Parathyroid adenoma (tissue), 2 donors: ENCODE data around the gene COPS8.

Experiments used
- H2AFZ ChIP-seq: fragments of 300-600 bp; sonication (generic); one replicate; pipeline ENCODE4 v1.7.0; 2017; ENCODE audit warnings: antibody characterized with exemption, mild to moderate bottlenecking
- H3K27ac ChIP-seq: fragments of 300-600 bp; sonication (generic); one replicate; pipeline ENCODE4 v1.7.0; 2017
- H3K27me3 ChIP-seq: fragments of 300-600 bp; sonication (generic); one replicate; pipeline ENCODE4 v1.7.0; 2017; ENCODE audit warnings: low read length; ENCODE audit not compliant: control insufficient read depth, insufficient read depth
- H3K36me3 ChIP-seq: fragments of 300-600 bp; sonication (generic); one replicate; pipeline ENCODE4 v1.7.0; 2017; ENCODE audit warnings: low read length; ENCODE audit not compliant: control insufficient read depth, insufficient read depth
- H3K4me1 ChIP-seq: fragments of 300-600 bp; sonication (generic); one replicate; pipeline ENCODE4 v1.7.0; 2017; ENCODE audit warnings: control low read depth
- H3K4me2 ChIP-seq: fragments of 300-600 bp; sonication (generic); one replicate; pipeline ENCODE4 v1.7.0; 2017; ENCODE audit warnings: low read length
- H3K4me3 ChIP-seq: fragments of 300-600 bp; sonication (generic); one replicate; pipeline ENCODE4 v1.7.0; 2017; ENCODE audit warnings: low read depth, low read length
- H3K79me2 ChIP-seq: fragments of 300-600 bp; sonication (generic); one replicate; pipeline ENCODE4 v1.7.0; 2017; ENCODE audit warnings: control low read depth
- H3K9ac ChIP-seq: fragments of 300-600 bp; sonication (generic); one replicate; pipeline ENCODE4 v1.7.0; 2017; ENCODE audit warnings: mild to moderate bottlenecking
- H3K9me3 ChIP-seq: fragments of 300-600 bp; sonication (generic); one replicate; pipeline ENCODE4 v1.7.0; 2017; ENCODE audit warnings: low read length; ENCODE audit not compliant: control insufficient read depth
- TF ChIP-seq, protein P1 (sequence below): fragments of 300-600 bp; sonication (generic); IDR thresholded peaks from one replicate; pipeline ENCODE4 v1.7.0; 2017; ENCODE audit warnings: antibody characterized with exemption, mild to moderate bottlenecking
- donor health status: primary hyperparathyroidism.

Gene COPS8

DNA sequence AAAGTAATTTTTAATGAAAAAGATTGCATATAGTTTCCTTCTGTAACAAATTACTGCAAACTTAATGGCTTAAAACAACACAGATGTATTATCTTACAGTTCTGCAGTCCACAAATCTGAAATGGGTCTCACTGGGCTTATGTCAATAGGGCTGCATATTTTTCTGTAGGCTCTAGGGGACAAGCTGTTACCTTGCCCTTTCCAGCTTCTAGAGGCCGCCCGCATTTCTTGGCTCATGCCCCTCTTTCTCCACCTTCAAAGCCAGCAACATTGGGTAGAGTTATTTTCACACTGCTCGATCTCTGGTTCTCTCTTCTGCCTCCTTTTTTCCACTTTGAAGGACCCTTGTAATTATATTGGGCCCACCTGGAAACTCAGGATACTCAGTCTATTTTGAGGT is 16.7 kb downstream of the COPS8 start:
- Histone ChIP-seq H2AFZ (no peak overlapping the region), H3K4me1 (no peaks in the 10 kb centered on the region), H3K36me3 (no peaks in the 10 kb centered on the region), H3K9ac (no peak overlapping the region), H3K4me3 (no peak overlapping the region), H3K4me2 (no peak overlapping the region), H3K79me2 (no peaks in the 10 kb centered on the region), H3K9me3 (no peaks in the 10 kb centered on the region), H3K27me3 (no peaks in the 10 kb centered on the region), H3K27ac (no peak overlapping the region)
- TF ChIP-seq, protein P1, sequence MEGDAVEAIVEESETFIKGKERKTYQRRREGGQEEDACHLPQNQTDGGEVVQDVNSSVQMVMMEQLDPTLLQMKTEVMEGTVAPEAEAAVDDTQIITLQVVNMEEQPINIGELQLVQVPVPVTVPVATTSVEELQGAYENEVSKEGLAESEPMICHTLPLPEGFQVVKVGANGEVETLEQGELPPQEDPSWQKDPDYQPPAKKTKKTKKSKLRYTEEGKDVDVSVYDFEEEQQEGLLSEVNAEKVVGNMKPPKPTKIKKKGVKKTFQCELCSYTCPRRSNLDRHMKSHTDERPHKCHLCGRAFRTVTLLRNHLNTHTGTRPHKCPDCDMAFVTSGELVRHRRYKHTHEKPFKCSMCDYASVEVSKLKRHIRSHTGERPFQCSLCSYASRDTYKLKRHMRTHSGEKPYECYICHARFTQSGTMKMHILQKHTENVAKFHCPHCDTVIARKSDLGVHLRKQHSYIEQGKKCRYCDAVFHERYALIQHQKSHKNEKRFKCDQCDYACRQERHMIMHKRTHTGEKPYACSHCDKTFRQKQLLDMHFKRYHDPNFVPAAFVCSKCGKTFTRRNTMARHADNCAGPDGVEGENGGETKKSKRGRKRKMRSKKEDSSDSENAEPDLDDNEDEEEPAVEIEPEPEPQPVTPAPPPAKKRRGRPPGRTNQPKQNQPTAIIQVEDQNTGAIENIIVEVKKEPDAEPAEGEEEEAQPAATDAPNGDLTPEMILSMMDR, result no peak

DNA sequence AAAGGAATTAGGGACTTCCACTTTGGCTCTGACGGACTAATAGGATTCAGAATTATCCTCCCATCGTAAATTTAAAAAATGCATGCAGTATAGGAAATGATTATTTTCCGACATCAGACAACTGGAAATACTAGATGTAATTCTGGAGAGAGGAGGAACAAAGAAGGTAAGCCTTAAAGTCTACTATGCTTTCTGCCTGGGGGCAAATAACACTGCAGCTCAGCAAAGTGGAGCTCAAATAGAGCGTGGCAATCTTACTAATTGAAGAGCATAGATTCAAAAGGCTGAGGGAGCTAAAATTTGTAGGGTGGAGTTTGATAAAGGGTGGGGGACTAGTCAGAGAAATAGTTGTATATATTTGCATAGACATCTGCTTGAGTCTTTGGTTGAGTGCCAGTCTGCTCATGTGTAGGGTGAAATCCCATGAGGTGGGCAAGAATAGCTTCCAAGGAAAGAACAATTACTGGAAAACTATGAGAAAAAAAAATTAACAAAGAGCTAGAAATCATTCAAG is 23.8 kb downstream of the COPS8 start:
- no peak overlapping the region for H2AFZ ChIP-seq
- no peaks in the 10 kb centered on the region for H3K36me3 ChIP-seq
- TF ChIP-seq, protein P1, result no peak
- no peak overlapping the region for H3K9ac ChIP-seq
- H3K4me3 ChIP-seq, result no peak overlapping the region
- H3K9me3 ChIP-seq, result peaks cover 2% of the 10 kb centered on the region
- H3K4me1 ChIP-seq, result no peaks in the 10 kb centered on the region
- H3K79me2 ChIP-seq, result no peaks in the 10 kb centered on the region
- no peak overlapping the region for H3K27ac ChIP-seq
- H3K4me2 ChIP-seq, result no peak overlapping the region
- no peaks in the 10 kb centered on the region for H3K27me3 ChIP-seq

- TF ChIP-seq, protein P1, result no peak
- Histone ChIP-seq H3K4me2 (no peak overlapping the region), H3K9me3 (peaks cover 2% of the 10 kb centered on the region), H2AFZ (no peak overlapping the region), H3K4me1 (no peaks in the 10 kb centered on the region), H3K9ac (no peak overlapping the region), H3K27me3 (no peaks in the 10 kb centered on the region), H3K79me2 (no peaks in the 10 kb centered on the region), H3K27ac (no peak overlapping the region), H3K36me3 (no peaks in the 10 kb centered on the region), H3K4me3 (no peak overlapping the region)
These were observed 27.5 kb downstream of the COPS8 start for GRCh38 chr2:237113026-237113795.

DNA sequence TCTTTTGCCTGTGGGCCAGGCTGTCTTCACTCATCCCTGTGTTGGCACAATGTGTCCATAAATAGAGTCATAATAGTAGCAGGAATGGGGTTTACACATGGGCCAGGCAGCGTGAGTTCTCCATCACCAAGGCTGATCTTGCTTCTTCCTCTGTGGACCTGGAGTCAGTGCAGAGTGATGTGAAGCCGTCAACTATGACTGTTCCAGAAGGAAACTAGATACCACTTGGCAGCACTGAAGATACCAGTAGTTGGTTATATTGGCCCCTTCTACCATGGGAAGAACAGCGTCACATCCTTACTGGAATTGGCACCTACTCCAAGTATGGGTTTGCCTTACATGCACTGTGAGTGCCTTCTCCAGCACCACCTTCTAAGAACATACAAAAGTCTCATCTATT is 30.2 kb downstream of the COPS8 start:
- no peak overlapping the region for H2AFZ ChIP-seq
- TF ChIP-seq, protein P1, result no peak
- no peak overlapping the region for H3K4me2 ChIP-seq
- H3K9ac ChIP-seq, result no peak overlapping the region
- H3K79me2 ChIP-seq, result no peaks in the 10 kb centered on the region
- H3K36me3 ChIP-seq, result no peaks in the 10 kb centered on the region
- H3K27ac ChIP-seq, result no peak overlapping the region
- H3K27me3 ChIP-seq, result no peaks in the 10 kb centered on the region
- no peaks in the 10 kb centered on the region for H3K9me3 ChIP-seq
- no peak overlapping the region for H3K4me3 ChIP-seq
- H3K4me1 ChIP-seq, result no peaks in the 10 kb centered on the region

GRCh38 chr2:237116431-237116830 is 30.7 kb downstream of the COPS8 start:
- Histone ChIP-seq H3K36me3 (no peaks in the 10 kb centered on the region), H3K4me2 (no peak overlapping the region), H3K9ac (no peak overlapping the region), H3K4me3 (no peak overlapping the region), H3K4me1 (no peaks in the 10 kb centered on the region), H3K27me3 (no peaks in the 10 kb centered on the region), H3K27ac (no peak overlapping the region), H3K79me2 (no peaks in the 10 kb centered on the region), H2AFZ (no peak overlapping the region), H3K9me3 (no peaks in the 10 kb centered on the region)
- TF ChIP-seq, protein P1, result no peak
